GM21390 (cell line): ENCODE measurements around the gene SS18L1.

ENCODE experiments used
- ATAC-seq: cut with Tn5 transposase; IDR thresholded peaks from one replicate; pipeline ENCODE4 v1.9.1; 2021; ENCODE audit not compliant: unreplicated experiment

SS18L1 gene

DNA sequence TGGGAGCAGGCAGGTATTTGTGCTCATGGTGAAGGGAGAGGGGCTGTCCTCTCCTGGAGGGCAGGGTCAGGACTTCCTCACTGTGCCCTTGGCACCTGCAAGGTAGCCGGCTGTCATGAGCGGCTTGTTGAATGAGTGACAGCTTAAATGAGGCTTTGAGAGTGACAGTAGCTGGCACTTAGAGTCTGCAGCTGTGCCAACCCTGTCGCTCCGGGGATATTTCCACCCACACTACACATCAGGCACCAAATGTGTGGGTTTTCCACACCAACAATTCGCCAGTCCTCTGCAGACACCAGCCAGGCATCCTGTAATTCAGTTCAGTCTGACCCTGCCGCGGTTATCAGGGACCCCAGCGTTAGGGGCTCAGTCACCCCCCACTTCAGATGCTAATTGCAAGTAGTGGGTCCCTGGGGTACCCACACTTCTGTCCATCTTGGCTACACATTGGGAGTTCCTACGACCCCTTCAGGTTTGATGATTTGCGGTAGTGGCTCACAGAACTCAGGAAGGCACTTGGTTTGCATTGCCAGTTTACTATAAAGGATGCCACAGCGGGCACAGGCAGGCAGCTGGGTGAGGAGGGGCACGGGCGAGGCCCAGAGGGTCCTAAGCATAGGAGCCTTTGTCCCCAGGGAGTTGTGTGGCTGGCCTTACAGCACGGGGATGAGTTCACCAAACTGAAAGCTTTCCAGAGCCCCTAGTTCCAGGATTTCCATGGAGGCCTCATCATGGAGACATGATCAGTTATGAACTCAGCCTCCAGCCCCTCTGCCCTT, 48.4 kb downstream of the SS18L1 start:
- no peak for ATAC-seq

DNA sequence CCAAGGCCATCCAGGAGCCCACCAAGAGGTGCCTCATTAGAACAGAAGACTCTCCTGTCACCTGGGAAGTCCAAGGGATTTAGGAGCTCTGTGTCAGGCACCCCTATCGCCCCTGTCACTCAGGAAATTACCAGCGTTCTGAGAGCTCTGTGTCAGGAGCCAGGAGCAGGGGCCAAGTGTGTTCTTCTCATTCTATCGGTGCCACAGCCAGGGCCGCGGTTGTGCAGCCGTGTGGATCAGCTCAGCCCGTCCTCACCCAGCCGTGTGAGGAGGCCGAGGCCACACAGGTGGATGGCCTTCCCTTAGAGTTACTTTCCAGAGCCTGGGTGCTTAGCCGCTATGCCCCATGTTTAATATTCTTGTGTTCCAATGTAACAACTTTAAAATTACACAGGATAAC, 49.1 kb downstream of the SS18L1 start:
- ATAC-seq, result no peak

DNA sequence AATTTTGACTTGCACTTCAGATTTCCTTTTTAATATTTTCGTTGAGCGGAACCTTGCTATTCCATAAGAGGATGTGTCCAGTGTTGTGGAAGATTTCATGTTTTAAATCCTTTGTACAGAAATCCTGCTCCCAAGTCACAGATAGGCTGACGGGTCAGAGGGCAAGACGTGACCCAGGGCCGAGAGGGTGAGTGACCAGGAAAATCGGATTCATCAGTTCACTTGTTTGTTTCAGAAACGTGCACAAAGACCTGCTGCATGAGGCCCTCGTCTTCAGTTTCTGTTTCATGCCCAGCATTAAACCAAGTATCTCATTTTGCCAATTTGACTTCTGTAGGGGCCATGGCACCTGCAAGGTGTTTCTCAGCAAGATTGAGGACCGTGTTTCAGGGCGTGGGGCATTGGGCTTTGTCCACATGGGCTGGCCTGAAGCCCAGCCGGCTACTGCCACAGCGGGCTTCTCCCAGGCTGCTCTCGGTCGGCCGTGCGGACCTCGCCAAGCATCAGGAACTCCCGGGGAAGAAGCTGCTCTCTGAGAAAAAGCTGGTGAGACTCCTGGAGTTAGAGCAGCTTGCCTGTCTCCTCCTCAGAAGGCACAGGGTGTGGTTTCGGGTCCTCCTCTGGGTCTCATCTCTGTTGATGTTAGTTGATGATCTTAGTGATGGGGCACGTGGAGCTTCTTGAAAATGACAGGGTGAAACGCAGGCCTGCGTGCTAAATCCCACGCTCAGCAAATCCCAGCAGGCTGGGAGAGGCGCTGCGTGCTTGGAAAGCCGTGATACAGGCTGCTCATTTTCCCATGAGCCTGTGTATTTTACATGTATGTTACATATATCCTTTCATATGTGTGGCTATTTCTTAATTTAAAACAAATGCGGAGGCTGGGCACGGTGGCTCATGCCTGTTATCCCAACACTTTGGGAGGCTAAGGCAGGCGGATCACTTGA, 49.8 kb downstream of the SS18L1 start:
- ATAC-seq, result no peak

DNA sequence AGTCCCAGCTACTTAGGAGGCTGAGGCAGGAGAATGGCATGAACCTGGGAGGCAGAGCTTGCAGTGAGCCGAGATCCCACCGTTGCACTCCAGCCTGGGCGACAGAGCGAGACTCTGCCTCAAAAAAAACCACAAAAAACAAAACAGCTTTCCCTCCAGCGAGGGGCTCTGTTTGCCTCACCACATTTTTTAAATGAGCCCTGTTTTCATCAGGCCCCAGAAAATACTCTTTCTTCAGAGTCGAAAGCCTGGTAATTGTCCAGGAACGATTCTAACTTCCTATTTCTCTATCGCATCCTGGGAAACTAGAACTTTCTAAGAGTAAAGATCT, 51.5 kb downstream of the SS18L1 start:
- no peak for ATAC-seq

DNA sequence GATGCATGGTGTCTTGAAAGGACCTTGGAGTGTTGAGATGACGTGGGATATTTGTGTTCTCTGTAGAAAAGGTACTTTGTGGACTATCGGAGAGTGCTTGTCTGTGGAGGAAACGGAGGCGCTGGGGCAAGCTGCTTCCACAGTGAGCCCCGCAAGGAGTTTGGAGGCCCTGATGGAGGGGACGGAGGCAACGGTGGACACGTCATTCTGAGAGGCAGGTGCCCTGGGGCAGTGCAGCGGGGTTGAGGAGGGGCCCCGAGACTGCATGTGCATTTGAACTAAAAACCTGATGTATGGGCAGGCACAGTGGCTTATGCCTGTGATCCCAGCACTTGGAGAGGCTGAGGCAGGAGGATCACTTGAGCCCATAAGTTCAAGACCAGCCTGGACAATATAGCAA, 52.2 kb downstream of the SS18L1 start:
- no peak for ATAC-seq

DNA sequence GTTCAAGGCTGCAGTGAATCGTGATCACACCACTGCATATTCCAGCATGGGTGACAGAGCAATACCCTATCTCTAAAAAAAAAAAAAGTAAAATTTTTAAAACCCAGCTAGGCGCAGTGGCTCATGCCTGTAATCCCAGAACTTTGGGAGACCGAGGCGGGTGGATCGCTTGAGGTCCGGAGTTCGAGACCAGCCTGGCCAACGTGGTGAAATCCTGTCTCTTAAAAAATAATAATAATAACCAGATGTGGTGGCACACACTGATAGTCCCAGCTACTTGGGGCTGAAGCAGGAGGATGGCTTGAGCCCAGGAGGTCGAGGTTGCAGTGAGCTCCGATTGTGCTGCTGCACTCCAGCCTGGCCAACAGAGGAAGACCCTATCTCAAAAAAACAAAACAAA, 52.7 kb downstream of the SS18L1 start:
- ATAC-seq, result no peak

DNA sequence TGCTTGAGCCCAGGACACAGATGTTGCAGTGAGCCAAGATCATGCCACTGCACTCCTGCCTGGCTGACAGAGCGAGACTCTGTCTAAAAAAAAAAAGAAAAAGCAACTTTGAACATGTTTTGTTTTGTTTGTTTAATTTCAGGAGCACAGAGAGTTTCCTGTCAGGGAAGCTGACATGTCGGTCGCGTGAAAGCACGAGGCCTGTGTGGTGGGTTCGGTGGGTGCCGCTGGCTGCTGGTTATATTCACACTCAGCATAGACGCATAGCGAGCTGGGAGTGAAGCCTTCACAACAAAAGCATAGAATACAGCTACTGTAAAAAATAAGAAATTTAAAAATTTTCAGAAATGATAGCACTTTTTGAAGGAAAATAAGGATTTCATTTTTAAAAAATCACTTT, 53.7 kb downstream of the SS18L1 start:
- no peak for ATAC-seq

DNA sequence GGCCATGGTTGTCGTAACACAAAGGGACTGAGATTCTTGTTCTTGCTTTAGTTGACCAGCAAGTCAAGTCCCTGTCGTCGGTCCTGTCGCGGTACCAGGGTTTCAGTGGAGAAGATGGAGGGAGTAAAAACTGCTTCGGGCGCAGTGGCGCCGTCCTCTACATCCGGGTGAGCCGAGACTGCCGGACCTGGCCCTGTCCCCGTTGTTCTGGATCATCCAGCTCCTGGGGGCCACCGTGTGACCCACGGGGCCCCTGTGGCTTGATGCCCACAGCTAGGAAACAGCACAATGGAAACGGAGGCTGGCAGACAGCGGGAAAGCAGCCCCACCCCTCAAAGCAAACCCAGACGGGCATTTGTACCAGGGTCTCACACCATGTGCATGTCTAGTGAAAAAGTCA, 54.2 kb downstream of the SS18L1 start:
- no peak for ATAC-seq

DNA sequence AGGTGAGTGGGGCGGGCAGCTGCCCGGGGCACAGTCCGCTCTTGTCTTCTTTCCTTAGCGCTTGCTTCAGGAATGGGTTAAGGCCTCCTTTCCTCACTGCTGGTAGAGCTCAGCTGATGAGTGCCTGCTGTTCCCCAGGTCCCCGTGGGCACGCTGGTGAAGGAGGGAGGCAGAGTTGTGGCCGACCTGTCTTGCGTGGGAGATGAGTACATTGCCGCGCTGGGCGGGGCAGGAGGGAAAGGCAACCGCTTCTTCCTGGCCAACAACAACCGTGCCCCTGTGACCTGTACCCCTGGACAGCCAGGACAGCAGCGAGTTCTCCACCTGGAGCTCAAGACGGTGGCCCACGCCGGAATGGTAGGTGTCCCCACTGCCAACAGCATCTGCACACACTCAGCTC, 54.9 kb downstream of the SS18L1 start:
- no peak for ATAC-seq

DNA sequence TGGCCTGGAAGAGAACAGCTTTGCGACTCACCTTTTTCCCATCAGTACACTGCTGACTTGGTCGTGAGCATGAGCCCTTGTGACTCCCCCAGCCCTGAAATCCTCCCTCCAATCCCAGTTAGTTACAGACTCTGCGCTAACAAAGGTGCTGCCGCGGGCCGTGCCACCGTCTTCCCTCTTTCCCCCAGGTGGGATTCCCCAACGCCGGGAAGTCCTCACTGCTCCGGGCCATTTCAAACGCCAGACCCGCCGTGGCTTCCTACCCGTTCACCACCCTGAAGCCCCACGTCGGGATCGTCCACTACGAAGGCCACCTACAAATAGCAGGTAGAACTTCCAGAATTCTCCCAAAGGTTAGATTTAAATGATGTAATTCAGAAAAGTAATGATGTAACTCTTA, 55.4 kb downstream of the SS18L1 start:
- ATAC-seq, result no peak

DNA sequence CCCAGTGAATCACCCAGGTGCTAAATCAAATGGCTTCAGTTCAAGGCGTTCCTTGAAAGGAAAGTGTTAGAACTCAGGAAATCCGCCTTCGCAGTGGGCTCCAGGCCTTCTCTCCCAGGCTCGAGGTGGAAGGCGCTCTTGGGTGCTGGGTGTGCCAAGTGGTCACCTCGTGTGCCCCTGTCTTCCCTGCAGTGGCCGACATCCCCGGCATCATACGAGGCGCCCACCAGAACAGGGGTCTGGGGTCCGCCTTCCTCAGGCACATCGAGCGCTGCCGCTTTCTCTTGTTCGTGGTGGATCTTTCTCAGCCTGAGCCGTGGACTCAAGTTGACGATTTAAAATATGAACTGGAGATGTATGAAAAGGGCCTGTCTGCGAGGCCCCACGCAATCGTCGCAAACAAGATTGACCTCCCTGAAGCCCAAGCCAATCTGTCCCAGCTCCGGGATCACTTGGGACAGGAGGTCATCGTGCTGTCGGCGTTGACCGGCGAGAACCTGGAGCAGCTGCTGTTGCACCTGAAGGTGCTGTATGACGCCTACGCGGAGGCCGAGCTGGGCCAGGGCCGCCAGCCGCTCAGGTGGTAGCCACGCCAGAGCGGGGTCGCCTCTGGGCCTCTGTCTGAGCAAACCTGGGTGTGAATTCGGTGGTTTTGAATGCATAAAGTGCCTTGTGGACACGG, 57.1 kb downstream of the SS18L1 start:
- no peak for ATAC-seq

DNA sequence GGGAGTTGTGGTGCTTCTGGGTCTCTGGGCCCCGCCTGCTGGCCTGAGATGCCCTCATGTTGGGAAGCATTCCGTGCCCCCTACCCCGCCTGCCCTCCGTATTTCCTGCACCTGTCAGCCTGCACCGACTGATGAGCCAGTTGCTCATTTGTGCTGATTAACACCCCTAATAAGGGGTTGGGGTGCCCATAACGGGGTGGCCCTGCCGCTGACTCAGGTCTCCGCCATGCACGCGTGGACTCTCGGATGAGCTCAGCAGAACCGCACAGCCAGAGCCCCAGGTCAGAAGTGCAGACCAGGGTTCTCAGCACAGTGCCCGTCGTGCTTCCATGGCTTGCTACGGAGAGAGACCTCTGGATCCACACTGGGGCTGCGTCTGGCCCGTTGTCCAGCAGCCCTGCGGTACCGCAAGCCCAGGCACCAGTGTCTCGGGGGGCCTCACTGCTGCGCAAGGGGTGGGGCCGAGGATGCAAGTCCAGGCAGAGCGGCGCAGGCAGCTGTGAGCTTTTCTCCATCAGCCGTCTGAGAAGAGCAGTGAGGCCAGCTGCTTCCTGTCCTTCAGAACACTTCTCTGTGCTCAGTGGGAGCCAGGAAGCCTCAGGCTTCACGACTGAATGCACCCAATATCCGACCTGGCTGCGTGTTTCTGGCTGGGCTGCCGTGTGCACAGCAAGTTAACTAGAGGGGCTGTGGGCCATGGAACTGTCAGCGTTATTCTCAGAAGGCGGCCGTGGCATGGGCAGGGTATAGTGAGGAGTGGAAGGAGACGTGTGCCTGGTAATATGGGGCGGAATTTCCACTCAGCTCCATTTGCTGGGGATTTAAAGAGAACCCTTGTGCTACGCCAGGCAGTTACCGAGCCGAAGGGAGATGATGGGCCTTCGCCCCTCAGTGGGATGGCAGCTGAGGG, 57.9 kb downstream of the SS18L1 start:
- peak; percentile 67 for ATAC-seq

DNA sequence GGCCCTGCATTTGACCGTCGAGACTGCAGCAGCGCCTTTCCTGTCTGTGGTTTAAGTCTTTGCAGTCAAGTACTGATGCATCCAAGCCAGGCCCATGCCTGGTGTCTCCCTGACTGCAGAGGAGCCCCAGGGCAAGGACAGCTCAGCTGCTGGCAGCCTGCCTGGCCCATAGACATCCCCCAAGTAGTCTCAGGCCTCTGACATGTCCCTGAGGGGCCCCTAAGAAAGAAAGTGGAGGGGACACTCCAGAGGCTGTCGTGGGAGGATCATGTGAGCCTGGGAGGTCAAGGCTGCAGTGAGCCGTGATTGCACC, 58.5 kb downstream of the SS18L1 start:
- peak; percentile 18 for ATAC-seq

DNA sequence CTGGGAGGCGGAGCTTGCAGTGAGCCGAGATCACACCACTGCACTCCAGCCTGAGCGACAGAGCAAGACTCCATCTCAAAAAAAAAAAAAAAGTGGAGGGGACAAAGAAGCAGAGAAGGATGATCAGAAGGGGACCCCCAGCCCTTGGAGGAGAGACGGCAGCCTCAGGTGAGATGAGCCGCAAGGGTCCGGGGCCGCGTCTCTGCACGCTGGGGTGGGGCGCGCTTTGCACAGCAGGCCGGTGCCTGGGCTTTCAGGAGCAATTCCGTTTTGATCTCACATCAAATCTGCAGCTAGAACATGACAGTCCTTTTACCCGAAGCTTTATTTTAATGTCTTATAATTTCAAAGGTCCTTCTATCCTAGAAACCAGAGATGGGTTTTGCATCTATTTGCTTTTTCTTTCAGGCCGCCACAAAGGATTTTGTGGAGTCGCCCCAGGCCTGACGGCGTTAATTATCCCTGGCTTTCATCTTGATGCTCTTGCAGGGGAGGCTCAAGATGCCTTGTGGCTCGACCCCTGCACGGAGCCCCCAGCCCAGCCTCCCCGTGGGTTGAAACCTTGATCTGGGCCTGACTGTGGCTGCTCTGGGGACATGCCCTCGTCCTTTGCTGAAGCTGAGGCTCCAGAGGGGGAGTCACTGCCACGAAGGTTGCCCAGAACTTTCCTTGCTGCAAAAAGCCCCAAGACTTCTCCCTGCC, 59.3 kb downstream of the SS18L1 start:
- no peak for ATAC-seq

DNA sequence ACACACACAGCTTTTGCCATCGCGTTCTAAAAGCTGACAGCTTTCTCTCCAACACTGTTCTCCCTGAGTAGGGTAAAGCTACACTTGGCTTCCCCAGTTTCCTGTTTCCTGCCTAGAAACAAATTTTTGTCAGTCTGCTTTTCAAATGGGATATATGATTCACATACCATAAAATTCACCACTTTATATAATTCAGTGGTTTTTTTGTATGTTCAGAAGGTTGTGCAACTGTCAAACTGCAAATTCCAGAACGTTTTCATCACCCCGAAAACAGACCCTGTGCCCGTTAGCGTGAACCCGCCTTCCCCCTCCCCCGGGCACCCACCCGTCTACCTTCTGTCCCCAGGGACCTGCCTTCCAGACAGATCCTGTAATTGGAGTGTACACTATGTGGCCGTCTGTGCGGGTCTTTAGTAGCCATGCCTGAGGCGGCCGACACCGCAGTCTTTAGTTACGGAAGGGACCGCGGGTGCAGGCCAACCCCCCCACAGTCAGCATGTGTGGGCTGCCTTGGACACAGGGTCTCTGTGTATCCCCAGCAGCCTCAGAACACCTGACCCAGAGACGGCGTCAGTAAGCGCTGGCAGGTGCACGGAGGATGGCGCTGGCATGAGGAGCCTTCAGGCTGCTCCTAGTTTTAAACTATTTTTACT, 59.9 kb downstream of the SS18L1 start:
- no peak for ATAC-seq

DNA sequence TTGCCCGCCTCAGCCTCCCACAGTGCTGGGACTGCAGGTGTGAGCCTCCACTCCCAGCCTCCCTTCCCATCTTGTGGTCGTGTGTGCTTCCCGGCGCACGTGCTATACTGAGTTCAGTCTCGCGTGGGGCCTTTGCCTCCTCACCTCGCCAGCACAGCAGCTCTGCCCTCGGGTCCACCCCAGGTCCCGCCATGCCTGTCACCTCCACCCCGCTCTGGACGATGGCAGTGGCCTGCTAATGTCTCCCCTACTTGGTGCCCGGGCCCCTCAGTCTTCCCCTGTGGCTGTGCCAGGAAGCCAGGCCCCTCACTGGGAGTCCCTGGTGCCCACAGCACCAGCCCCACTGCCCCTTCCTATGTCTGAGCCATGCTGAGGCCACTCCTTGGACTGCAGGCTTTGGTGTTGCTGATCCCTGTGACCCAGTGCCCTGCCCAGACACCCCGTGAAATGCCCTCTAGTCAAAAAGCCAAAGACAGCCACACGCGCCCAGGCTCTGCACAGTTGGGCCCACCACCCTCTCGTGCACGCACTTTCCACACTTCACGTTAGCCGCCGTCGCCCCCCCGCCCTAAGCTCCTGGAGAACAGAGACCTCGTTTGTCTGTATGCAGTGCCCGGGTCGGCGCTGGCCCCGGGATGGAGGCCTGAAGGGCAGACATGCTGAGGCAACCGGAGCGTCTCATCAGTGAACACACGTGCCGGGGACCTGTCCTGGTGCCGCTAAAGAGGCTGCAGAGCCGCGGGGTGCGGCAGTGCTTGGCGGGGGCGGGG, 62.2 kb downstream of the SS18L1 start:
- ATAC-seq, result no peak

DNA sequence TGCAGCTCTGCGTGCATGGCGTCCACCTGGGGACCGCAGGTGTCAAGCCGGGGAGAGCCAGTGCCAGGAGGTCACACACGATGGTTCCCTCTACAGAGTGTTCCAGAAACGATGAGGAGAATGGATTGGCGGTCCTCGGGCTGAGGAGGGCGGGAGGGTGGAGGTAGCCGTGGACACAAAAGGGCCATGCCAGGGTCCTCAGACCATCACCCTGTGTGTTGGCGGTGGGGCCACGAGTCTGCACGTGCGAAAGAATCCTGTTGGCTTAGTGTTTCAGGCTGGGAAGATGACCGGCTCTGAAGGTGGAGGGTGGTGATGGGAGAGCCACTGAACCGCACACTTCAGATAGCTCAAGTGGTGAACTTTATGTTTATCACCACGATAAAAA, 62.8 kb downstream of the SS18L1 start:
- ATAC-seq, result no peak

DNA sequence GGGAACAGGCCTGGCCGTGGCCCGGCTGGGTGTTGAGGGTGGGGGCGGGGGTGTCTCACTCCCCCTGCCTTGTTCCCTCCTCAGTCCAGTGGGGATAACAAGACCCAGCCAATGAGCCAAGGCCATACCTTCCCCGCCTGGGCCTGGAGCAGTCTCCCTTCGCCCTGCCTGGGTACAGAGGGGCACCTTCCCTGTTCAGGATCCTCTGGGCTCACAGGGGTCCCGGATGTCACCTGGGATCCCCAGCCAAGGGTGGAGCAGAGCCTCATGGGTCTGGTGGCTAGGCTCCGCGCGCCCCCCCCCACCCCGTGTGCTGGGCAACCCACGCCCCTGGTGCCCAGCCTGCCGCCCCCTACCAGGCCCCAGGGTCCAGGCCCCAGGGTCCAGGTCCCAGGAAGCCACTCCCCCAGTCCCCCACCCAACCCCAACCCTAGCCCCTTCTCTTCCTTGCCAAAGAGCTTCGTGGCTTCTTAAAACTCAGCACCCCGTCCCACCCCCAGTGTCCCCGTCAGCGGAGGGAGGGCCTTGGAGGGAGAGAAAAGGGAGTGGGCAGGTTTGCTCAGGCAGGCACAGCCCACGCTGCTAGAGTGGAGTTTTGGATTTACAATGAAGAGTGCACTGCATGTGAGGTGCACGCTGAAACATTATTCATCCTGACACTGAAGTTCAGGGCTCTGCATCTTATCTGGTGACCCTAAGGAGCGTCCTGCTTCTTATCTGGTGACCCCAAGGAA, 64.7 kb downstream of the SS18L1 start:
- no peak for ATAC-seq
